ENCODE measurements around the gene MIER1.
A peak's percentile ranks its signal among the peaks of the same experiment; 100 is the strongest.

MIER1 gene

GRCh38 chr1:66929146-66929688 lies 4.4 kb downstream of the MIER1 start:
- TF ChIP-seq CTCF (IDR thresholded peaks at IDR 0.05; ENCODE audit: low read depth, low read length, missing control alignments): no peak
- H3K4me3 ChIP-seq (ENCODE audit: low read depth, low read length): peak overlapping the region; percentile 84; the same call in 1 of the 2 replicates
- no peak for DNase-seq (ENCODE audit: low read depth)

GRCh38 chr1:66929691-66929998 lies 4.9 kb downstream of the MIER1 start:
- no peak for DNase-seq (ENCODE audit: low read depth)
- peak overlapping the region; percentile 84 for H3K4me3 ChIP-seq (ENCODE audit: low read depth, low read length)
- no peak for TF ChIP-seq CTCF (IDR thresholded peaks at IDR 0.05; ENCODE audit: low read depth, low read length, missing control alignments)

GRCh38 chr1:66929999-66930822 lies 5.4 kb downstream of the MIER1 start:
- peak; percentile 24 for TF ChIP-seq CTCF (IDR thresholded peaks at IDR 0.05; ENCODE audit: low read depth, low read length, missing control alignments)
- peak overlapping the region; percentile 84 for H3K4me3 ChIP-seq (ENCODE audit: low read depth, low read length)
- peak; percentile 76 for DNase-seq (ENCODE audit: low read depth)

- no peak for TF ChIP-seq CTCF (IDR thresholded peaks at IDR 0.05; ENCODE audit: low read depth, low read length, missing control alignments)
- H3K4me3 ChIP-seq (ENCODE audit: low read depth, low read length): peak overlapping the region; percentile 84
- DNase-seq (ENCODE audit: low read depth): no peak
Measured at GRCh38 chr1:66930823-66931174, 6.0 kb downstream of the MIER1 start.

- DNase-seq (ENCODE audit: low read depth): no peak
Measured at GRCh38 chr1:66931590-66931989, 6.8 kb downstream of the MIER1 start.

GRCh38 chr1:66932291-66932690 lies 7.5 kb downstream of the MIER1 start:
- no peak for TF ChIP-seq CTCF (IDR thresholded peaks at IDR 0.05; ENCODE audit: low read depth, low read length, missing control alignments)
- H3K4me3 ChIP-seq (ENCODE audit: low read depth, low read length): peak overlapping the region; percentile 84; the same call in 1 of the 2 replicates
- DNase-seq (ENCODE audit: low read depth): no peak

More at GRCh38 chr1:66931590-66931989, 6.8 kb downstream of the MIER1 start:
- no peak for TF ChIP-seq CTCF (IDR thresholded peaks at IDR 0.05; ENCODE audit: low read depth, low read length, missing control alignments)
- peak overlapping the region; percentile 84 for H3K4me3 ChIP-seq (ENCODE audit: low read depth, low read length)
